PFSK-1 (cell line): ENCODE results near the gene NFAM1.

Source experiments
- FOXP2 ChIP-seq: optimal IDR thresholded peaks from 2 replicates; pipeline ENCODE3; 2011; ENCODE audit warnings: borderline replicate concordance, control low read depth, inconsistent platforms; ENCODE audit not compliant: insufficient read depth; ENCODE audit errors: extremely low read length, extremely low read depth
- POLR2AphosphoS5 ChIP-seq: IDR thresholded peaks from 2 replicates; pipeline ENCODE4 v1.6.1; 2012; ENCODE audit warnings: low read depth, mild to moderate bottlenecking, control low read depth, low read length, moderate library complexity
- SIN3A ChIP-seq: IDR thresholded peaks from 2 replicates; pipeline ENCODE4 v1.6.1; 2012; ENCODE audit warnings: mild to moderate bottlenecking, low read length, moderate library complexity, borderline replicate concordance; ENCODE audit not compliant: insufficient read depth
- TAF1 ChIP-seq: IDR thresholded peaks from 2 replicates; pipeline ENCODE4 v1.6.1; 2012; ENCODE audit warnings: low read length, control low read depth, borderline replicate concordance; ENCODE audit not compliant: insufficient read depth
- TF ChIP-seq, protein P1 (sequence below), 2 experiments: IDR thresholded peaks; 2 replicates each; pipeline versions ENCODE4 v1.6.1 to v1.8.0; 2011 to 2012; ENCODE audit warnings: low read depth in 2 of 2, low read length in 2 of 2, control low read depth in 1 of 2, inconsistent platforms in 1 of 2, mild to moderate bottlenecking in 1 of 2, moderate library complexity in 1 of 2; ENCODE audit not compliant: insufficient read depth in 1 of 2

The NFAM1 gene

DNA sequence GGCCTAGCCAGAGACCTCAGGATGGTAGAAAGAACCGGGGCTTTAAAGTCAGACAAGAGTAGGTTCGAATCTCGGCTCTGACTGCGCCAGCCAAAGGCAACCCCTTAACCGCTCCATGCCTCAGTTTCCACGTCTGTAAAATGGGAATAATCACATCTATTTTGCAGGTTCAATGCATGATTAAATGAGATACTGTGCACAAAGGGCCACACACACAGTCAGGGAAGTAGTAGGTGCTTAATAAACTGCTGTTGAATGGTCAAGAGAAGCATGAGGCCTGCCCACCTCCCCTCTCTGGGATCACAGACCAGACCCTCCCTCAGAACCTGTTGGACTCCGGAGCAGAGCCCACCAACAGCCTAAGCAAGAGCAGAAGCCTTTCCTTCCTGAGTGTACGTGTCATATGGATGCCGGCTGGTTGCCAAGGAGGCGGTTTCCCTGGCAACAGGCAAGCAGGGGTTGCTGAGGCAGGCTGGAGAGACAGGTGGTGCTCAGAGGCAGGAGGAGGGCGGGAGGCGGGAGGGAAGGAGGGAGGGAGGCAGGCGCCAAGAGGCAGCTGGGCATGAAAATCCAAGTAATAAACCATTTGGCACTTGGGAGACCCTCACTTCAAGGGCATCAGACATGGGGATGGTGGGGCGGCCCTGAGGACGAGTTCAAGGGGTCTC, 43.9 kb downstream of the NFAM1 start:
- TF ChIP-seq TAF1 (no peak), SIN3A (no peak), FOXP2 (no peak), POLR2AphosphoS5 (no peak)
- TF ChIP-seq, protein P1, sequence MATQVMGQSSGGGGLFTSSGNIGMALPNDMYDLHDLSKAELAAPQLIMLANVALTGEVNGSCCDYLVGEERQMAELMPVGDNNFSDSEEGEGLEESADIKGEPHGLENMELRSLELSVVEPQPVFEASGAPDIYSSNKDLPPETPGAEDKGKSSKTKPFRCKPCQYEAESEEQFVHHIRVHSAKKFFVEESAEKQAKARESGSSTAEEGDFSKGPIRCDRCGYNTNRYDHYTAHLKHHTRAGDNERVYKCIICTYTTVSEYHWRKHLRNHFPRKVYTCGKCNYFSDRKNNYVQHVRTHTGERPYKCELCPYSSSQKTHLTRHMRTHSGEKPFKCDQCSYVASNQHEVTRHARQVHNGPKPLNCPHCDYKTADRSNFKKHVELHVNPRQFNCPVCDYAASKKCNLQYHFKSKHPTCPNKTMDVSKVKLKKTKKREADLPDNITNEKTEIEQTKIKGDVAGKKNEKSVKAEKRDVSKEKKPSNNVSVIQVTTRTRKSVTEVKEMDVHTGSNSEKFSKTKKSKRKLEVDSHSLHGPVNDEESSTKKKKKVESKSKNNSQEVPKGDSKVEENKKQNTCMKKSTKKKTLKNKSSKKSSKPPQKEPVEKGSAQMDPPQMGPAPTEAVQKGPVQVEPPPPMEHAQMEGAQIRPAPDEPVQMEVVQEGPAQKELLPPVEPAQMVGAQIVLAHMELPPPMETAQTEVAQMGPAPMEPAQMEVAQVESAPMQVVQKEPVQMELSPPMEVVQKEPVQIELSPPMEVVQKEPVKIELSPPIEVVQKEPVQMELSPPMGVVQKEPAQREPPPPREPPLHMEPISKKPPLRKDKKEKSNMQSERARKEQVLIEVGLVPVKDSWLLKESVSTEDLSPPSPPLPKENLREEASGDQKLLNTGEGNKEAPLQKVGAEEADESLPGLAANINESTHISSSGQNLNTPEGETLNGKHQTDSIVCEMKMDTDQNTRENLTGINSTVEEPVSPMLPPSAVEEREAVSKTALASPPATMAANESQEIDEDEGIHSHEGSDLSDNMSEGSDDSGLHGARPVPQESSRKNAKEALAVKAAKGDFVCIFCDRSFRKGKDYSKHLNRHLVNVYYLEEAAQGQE (IDR thresholded peaks at IDR 0.05; ENCODE audit: insufficient read depth in 1 of 2, low read depth in 2 of 2, low read length in 2 of 2): no peak

DNA sequence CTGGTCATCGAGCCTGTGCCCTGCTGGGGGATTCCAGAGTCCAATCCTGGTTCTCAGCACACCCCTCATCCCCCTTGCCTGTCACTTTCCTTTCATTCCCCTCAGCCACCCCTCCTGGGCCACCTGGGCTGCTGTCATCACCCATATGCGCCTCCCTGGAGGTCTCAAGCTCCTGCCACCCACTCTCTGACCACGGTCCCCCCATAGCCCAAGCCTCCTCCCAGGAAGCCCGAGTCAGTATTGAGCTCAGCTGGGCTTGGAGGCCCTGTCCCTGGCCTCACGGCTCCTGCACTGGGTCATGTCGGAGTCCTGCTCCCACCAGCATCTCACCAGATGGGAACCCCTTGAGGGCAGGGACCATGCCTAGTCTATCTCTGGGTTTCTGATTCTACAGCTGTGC, 44.6 kb downstream of the NFAM1 start:
- no peak for TF ChIP-seq POLR2AphosphoS5

DNA sequence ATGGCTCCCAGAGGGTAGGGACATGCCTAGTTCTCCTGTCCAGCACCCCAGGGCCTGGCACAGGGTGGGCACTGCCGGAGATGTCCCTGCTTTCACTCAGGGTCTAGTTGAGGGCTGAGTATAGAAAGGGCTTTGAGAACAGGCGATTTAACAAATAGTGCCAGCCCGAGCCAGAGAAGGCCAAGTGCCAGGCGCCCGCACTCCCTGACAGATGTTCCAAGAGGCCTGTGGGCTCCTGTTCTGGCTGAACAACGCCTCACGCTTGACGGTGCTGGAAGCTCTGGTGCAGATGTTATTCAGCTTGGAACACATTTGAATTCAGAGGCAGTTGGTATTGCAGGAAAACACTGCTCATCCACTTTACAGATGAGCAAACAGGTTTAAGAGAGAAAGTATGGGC, 46.5 kb downstream of the NFAM1 start:
- no peak for TF ChIP-seq POLR2AphosphoS5
- TF ChIP-seq SIN3A: no peak
- TF ChIP-seq FOXP2: no peak
- TF ChIP-seq, protein P1 (IDR thresholded peaks at IDR 0.05; ENCODE audit: insufficient read depth in 1 of 2, low read depth in 2 of 2, low read length in 2 of 2): no peak
- no peak for TF ChIP-seq TAF1

DNA sequence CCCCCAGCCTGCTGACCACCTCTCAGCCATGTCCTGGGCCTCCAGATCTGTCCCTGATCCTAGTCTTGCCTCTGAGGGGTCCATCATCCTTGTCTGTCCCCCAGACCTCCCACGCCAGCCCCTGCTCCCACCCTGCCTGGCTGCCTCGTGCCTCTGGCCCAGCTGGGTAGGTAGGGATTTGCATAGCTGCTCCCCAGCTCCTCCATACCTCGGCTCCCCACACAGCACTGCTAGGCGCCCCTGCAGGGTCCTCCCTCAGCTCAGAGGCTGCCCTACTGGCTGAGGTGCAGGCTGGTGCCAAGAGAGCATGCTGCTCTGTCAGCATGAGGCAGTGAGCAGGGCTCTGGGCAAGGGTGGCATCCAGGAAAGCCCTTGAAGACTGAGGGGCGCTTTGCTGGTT, 47.7 kb downstream of the NFAM1 start:
- TF ChIP-seq POLR2AphosphoS5 (no peak), SIN3A (no peak), TAF1 (no peak), FOXP2 (no peak)
- TF ChIP-seq, protein P1 (IDR thresholded peaks at IDR 0.05; ENCODE audit: insufficient read depth in 1 of 2, low read depth in 2 of 2, low read length in 2 of 2): no peak

DNA sequence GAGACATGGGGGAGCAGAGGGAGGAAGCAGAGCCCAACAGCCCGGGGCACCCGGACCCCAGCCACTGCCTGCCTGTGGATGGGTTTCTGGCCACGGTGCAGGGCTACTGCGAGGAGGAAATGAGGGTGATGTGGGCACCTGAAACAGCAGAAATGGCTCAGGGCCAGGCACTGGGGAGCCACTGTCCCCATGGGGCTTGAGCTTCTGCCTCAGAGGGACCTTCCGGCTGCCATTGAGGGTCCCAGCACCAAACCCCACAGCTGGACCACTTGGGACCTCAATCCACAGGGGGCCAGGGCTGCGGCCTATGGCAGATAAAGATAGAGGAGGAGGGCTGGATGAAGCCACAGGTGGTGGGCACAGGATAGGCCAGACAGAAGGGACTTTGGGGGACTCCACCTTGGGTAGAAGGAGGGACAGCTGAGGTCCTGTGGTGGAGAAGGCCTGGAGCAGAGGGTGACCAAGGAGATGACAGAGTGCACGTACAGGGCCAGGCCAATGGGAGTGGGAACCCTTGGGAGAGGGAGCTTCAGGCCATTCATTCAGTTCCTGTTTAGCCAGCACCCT, 48.3 kb downstream of the NFAM1 start:
- TF ChIP-seq, protein P1 (IDR thresholded peaks at IDR 0.05; ENCODE audit: insufficient read depth in 1 of 2, low read depth in 2 of 2, low read length in 2 of 2): no peak
- no peak for TF ChIP-seq FOXP2
- no peak for TF ChIP-seq SIN3A
- no peak for TF ChIP-seq POLR2AphosphoS5
- no peak for TF ChIP-seq TAF1
